GM12878 (cell line): ENCODE data around the gene STXBP5.

Source experiments
- E4F1 ChIP-seq: fragments of 450-650 bp; IDR thresholded peaks from 2 replicates; pipeline ENCODE4 v1.6.1; 2018; ENCODE audit warnings: borderline replicate concordance, mild to moderate bottlenecking; ENCODE audit not compliant: partially characterized antibody
- TF ChIP-seq, protein P1 (sequence below), 3 experiments: IDR thresholded peaks in 2 of 3; conservative IDR thresholded peaks in 1 of 3; 2 replicates each; pipeline ENCODE4 v1.5.1; 2011; ENCODE audit warnings: low read depth in 3 of 3, low read length in 3 of 3, mild to moderate bottlenecking in 3 of 3, control low read depth in 2 of 3, moderate library complexity in 2 of 3, inconsistent platforms in 1 of 3, mixed read lengths in 1 of 3; ENCODE audit not compliant: control insufficient read depth in 2 of 3, insufficient read depth in 1 of 3; ENCODE audit errors: extremely low read depth in 1 of 3

DNA sequence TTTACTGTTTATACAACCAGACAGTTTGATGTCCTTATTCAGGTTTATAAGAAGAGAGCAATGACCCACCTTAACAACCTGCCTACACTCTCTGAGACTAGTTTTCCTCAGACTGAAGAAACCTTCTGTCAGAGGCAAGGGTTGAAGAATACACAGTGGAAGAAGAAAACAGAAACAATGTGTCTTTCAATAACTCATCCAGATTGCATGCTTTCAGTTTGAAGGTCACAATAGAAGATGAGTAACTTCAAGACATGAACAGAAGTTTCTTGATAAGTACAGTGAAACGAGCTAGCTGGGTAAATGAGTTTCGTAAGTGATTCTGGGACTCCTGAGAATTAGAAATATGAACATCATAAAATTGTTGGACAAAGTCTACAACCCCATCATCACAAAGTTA, 141.7 kb downstream of the STXBP5 start:
- TF ChIP-seq E4F1, result no peak
- TF ChIP-seq, protein P1, sequence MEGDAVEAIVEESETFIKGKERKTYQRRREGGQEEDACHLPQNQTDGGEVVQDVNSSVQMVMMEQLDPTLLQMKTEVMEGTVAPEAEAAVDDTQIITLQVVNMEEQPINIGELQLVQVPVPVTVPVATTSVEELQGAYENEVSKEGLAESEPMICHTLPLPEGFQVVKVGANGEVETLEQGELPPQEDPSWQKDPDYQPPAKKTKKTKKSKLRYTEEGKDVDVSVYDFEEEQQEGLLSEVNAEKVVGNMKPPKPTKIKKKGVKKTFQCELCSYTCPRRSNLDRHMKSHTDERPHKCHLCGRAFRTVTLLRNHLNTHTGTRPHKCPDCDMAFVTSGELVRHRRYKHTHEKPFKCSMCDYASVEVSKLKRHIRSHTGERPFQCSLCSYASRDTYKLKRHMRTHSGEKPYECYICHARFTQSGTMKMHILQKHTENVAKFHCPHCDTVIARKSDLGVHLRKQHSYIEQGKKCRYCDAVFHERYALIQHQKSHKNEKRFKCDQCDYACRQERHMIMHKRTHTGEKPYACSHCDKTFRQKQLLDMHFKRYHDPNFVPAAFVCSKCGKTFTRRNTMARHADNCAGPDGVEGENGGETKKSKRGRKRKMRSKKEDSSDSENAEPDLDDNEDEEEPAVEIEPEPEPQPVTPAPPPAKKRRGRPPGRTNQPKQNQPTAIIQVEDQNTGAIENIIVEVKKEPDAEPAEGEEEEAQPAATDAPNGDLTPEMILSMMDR (IDR thresholded peaks at IDR 0.05 in 2 of 3, conservative IDR thresholded peaks at IDR 0.05 in 1 of 3; ENCODE audit: control insufficient read depth in 2 of 3, extremely low read depth in 1 of 3, insufficient read depth in 1 of 3, low read depth in 3 of 3, low read length in 3 of 3), result no peak
